Measurements from ENCODE around the gene SH3RF2. TPM values are rescaled to one million over a fixed set of nuclear protein-coding genes. Genes with fewer than 3 reads are reported as not detected.

Gene SH3RF2
- total RNA-seq, 1 donor from 2014 or later = 0.61 TPM

- intact Hi-C loops (cut with micrococcal nuclease) = loop anchor here (2.0 kb wide), 1 partner anchor 28 kb away; no protein-coding TSS in a partner anchor
These were observed 15.2 kb upstream of the SH3RF2 start for GRCh38 chr5:145921211-145921610.

- intact Hi-C loops (cut with micrococcal nuclease) = no loop called here
These were observed 14.3 kb upstream of the SH3RF2 start for GRCh38 chr5:145922059-145922458.

GRCh38 chr5:145923405-145923804 is 13.0 kb upstream of the SH3RF2 start:
- intact Hi-C loops (cut with micrococcal nuclease) = no loop called here

- intact Hi-C loops (cut with micrococcal nuclease) = no loop called here
These were observed 11.5 kb upstream of the SH3RF2 start for GRCh38 chr5:145924849-145925248.

GRCh38 chr5:145925353-145925752 is 11.0 kb upstream of the SH3RF2 start:
- intact Hi-C loops (cut with micrococcal nuclease) = no loop called here

GRCh38 chr5:145925803-145926202 is 10.6 kb upstream of the SH3RF2 start:
- intact Hi-C loops (cut with micrococcal nuclease) = loop anchor here (1.0 kb wide), 1 partner anchor 11 kb away; no protein-coding TSS in a partner anchor

- intact Hi-C loops (cut with micrococcal nuclease) = no loop called here
These were observed 4.7 kb upstream of the SH3RF2 start for GRCh38 chr5:145931718-145932117.

- intact Hi-C loops (cut with micrococcal nuclease) = no loop called here
These were observed 2.1 kb upstream of the SH3RF2 start for GRCh38 chr5:145934276-145934675.

DNA sequence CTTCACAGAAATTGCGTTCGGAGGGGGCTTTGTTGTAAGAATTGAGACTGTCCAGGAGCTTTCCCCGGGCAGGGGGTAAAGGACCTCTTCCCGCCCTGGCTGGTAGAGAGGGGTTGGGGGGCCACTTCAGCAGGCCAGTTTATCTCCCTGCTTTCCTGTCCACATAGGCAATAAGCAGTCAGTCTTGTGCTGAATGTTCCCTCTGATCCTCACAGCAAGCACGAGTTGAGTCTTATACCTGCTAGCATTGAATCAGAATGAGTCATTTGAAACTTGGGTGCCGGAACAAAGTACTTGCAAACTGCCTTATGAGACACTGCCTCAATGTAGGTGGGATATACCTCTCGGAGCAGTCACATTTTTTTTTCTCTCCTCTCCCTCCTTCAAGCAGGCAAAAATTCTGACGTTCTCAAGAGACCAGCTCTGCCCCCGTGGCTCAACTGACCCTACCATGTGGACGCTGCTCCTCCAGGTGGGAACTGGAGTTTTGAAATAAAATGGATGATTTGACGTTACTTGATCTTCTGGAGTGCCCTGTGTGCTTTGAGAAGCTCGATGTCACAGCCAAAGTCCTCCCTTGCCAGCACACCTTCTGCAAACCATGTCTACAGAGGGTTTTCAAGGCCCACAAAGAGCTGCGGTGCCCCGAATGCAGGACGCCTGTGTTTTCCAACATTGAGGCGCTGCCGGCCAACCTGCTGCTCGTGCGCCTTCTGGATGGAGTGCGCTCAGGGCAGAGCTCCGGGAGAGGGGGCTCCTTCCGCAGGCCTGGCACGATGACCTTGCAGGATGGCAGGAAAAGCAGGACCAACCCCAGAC is 1.3 kb downstream of the SH3RF2 start:
- intact Hi-C loops (cut with micrococcal nuclease) = loop anchor here (1.0 to 2.0 kb wide), 3 partner anchors 9 to 265 kb away; partner anchors contain the start of gene RBM27

GRCh38 chr5:145938776-145939539 is 2.6 kb downstream of the SH3RF2 start:
- intact Hi-C loops (cut with micrococcal nuclease) = no loop called here

DNA sequence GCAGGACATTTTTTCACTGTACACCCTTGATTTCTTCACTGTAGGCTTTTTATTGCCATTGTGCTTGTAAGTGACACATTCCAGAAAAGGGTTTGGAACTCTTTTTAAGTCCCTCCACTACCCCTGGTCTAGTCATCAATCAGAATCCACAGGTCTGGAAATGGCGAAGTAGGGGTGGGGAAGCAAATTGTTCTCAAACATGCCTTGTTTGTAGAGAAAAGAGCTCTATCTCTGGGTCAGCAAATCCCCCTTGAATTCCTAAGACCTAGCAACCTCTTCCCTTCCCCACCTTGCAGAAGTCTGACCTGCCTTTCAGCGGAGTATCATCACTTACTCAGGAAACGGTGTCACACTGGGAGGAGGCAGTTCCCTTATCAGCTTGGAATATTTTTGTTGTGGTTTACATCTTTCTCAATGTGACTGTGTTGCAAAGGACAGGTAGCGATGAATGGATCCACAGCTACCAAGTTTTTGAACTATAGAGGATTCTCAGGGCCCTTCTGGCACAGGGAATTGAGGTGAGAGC is 3.2 kb downstream of the SH3RF2 start:
- intact Hi-C loops (cut with micrococcal nuclease) = no loop called here

GRCh38 chr5:145941096-145941447 is 4.7 kb downstream of the SH3RF2 start:
- intact Hi-C loops (cut with micrococcal nuclease) = no loop called here

GRCh38 chr5:145941448-145942130 is 5.2 kb downstream of the SH3RF2 start:
- intact Hi-C loops (cut with micrococcal nuclease) = no loop called here

- intact Hi-C loops (cut with micrococcal nuclease) = no loop called here
These were observed 5.8 kb downstream of the SH3RF2 start for GRCh38 chr5:145942201-145942600.

- intact Hi-C loops (cut with micrococcal nuclease) = no loop called here
These were observed 6.4 kb downstream of the SH3RF2 start for GRCh38 chr5:145942749-145943148.

- intact Hi-C loops (cut with micrococcal nuclease) = no loop called here
These were observed 7.3 kb downstream of the SH3RF2 start for GRCh38 chr5:145943674-145944121.

DNA sequence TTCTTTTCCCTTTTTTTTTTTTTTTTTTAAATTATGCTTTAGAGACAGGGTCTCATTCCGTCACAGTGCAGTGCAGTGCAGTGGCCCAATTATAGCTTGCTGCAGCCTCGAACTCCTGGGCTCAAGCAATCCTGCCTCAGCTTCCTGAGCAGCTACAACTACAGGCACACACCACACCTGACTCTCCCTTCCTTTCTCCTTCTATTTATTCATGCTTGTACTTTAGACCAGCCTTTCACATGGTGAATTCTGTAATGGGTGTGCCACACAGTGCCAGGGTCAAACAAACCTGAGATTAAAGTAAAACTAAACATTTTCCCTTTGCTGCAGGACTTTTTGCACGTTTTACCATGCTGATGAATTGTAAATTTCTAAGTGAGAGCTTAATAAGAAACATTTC is 8.0 kb downstream of the SH3RF2 start:
- intact Hi-C loops (cut with micrococcal nuclease) = no loop called here

DNA sequence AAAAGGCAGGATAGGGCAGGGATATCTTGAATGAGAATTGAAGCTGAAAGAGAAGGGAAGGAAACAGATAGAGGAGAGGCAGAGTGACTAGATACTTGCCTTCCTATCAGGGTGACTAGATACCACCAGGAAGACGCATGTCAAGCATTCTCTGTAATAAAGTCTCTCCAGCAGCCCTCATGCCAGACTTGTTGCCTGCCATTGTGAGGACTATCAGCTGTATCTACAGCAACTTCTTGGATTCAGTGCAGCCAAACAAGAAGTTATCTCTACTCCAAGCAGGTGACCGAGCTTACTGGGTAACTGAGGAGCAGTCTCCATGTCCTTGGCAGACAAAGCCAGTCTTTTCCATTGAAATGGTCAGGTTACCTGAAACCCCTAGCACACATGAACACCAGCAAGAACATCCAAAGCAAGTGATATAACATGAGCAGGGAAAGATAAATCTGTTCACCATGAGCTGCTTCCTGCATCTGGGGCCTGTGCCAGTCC is 9.3 kb downstream of the SH3RF2 start:
- intact Hi-C loops (cut with micrococcal nuclease) = loop anchor here (1.0 to 5.0 kb wide), 6 partner anchors 8 to 1753 kb away; partner anchors contain the start of genes LARS1 and TCERG1

GRCh38 chr5:145946112-145946861 is 9.9 kb downstream of the SH3RF2 start:
- intact Hi-C loops (cut with micrococcal nuclease) = loop anchor here (1.0 to 5.0 kb wide), 6 partner anchors 9 to 1754 kb away; partner anchors contain the start of genes LARS1 and TCERG1

- intact Hi-C loops (cut with micrococcal nuclease) = loop anchor here (2.0 to 5.0 kb wide), 2 partner anchors 135 to 235 kb away; partner anchors contain the start of gene LARS1
These were observed 11.2 kb downstream of the SH3RF2 start for GRCh38 chr5:145947581-145947980.

All from T-helper 1 cell treated with Interleukin-12 subunit alpha and Interleukin-12 subunit beta and Interleukin-4 antibody, amounts not matched to agents 30 ng/mL and 1 ng/mL, for 36 hours (primary cell).